Stomach (tissue), 4 donors: ENCODE data around the gene PRDM16.

ENCODE experiments used
- POLR2AphosphoS5 ChIP-seq, 3 donors: sonication (generic); formaldehyde crosslinking; IDR thresholded peaks; one replicate each; pipeline ENCODE4 v1.6.1; 2016; ENCODE audit warnings: antibody characterized with exemption in 3 of 3
- TF ChIP-seq, protein P1 (sequence below), 7 experiments: fragments of 450-650 bp in 4 of 7; fragments of 200-600 bp in 3 of 7; sonication (generic) in 3 of 7; IDR thresholded peaks; one replicate each; pipeline ENCODE4 v1.5.1; 2016 to 2019; ENCODE audit warnings: antibody characterized with exemption in 7 of 7, control low read depth in 2 of 7, mild to moderate bottlenecking in 1 of 7

DNA sequence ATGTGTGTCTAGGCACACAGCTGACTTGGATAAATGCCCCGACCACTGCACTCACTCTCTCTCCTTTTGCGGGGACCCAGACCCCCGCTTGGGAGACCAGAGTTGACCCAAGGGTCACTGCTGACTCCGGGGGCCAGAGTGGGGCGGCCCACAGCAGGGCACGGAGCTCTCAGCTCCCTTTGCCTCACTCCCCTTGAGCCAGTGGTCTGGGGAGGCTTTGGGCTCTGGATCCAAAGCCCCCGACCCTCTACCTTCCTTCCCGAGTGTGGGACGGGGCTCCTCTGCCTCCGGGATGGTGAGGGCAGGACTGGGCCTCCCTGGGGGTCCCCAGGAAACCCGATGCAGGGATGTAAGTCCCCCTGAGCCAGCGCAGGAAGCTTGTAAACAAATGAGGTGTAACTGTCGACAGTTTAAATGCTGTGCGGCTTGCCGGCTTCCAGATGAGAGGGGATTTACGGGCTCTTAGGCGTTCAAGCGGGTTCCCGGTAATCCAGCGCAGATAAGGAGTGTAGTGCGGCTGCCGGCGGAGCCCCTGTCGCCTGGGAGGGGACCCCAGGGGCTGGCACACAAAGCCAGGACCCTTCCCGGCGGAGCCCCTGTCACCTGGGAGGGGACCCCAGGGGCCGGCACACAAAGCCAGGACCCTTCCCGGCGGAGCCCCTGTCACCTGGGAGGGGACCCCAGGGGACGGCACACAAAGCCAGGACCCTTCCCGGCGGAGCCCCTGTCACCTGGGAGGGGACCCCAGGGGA, 40.3 kb upstream of the PRDM16 start:
- TF ChIP-seq, protein P1, sequence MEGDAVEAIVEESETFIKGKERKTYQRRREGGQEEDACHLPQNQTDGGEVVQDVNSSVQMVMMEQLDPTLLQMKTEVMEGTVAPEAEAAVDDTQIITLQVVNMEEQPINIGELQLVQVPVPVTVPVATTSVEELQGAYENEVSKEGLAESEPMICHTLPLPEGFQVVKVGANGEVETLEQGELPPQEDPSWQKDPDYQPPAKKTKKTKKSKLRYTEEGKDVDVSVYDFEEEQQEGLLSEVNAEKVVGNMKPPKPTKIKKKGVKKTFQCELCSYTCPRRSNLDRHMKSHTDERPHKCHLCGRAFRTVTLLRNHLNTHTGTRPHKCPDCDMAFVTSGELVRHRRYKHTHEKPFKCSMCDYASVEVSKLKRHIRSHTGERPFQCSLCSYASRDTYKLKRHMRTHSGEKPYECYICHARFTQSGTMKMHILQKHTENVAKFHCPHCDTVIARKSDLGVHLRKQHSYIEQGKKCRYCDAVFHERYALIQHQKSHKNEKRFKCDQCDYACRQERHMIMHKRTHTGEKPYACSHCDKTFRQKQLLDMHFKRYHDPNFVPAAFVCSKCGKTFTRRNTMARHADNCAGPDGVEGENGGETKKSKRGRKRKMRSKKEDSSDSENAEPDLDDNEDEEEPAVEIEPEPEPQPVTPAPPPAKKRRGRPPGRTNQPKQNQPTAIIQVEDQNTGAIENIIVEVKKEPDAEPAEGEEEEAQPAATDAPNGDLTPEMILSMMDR (IDR thresholded peaks at IDR 0.05) = no peak
- no peak for TF ChIP-seq POLR2AphosphoS5 (IDR thresholded peaks at IDR 0.05)
